Ramos (cell line): ENCODE results near the gene TRIO.

Experiments
- in situ Hi-C: fragments of 300-500 bp; cut with MboI; formaldehyde crosslinking; loops from one replicate; pipeline ENCODE4 v1.14.3; 2022; ENCODE audit warnings: low sequenced_read_pairs; ENCODE audit not compliant: unreplicated experiment

Gene TRIO

GRCh38 chr5:14451871-14452270 lies 308.7 kb downstream of the TRIO start:
- in situ Hi-C loops = no loop called here

GRCh38 chr5:14452685-14453454 lies 309.7 kb downstream of the TRIO start:
- in situ Hi-C loops = no loop called here

GRCh38 chr5:14453481-14453880 lies 310.3 kb downstream of the TRIO start:
- in situ Hi-C loops = no loop called here

GRCh38 chr5:14455814-14456321 lies 312.7 kb downstream of the TRIO start:
- in situ Hi-C loops = no loop called here

- in situ Hi-C loops = no loop called here
These were observed 314.3 kb downstream of the TRIO start for GRCh38 chr5:14457476-14457875.

- in situ Hi-C loops = no loop called here
These were observed 315.3 kb downstream of the TRIO start for GRCh38 chr5:14458414-14458813.

- in situ Hi-C loops = no loop called here
These were observed 317.8 kb downstream of the TRIO start for GRCh38 chr5:14460844-14461398.

- in situ Hi-C loops = no loop called here
These were observed 319.5 kb downstream of the TRIO start for GRCh38 chr5:14462681-14463080.

GRCh38 chr5:14463629-14464028 lies 320.5 kb downstream of the TRIO start:
- in situ Hi-C loops = no loop called here

GRCh38 chr5:14464096-14464495 lies 321.0 kb downstream of the TRIO start:
- in situ Hi-C loops = no loop called here

GRCh38 chr5:14464671-14465070 lies 321.5 kb downstream of the TRIO start:
- in situ Hi-C loops = no loop called here

- in situ Hi-C loops = no loop called here
These were observed 322.0 kb downstream of the TRIO start for GRCh38 chr5:14465116-14465515.

GRCh38 chr5:14465776-14466175 lies 322.6 kb downstream of the TRIO start:
- in situ Hi-C loops = no loop called here

- in situ Hi-C loops = no loop called here
These were observed 324.1 kb downstream of the TRIO start for GRCh38 chr5:14467251-14467650.

- in situ Hi-C loops = no loop called here
These were observed 324.7 kb downstream of the TRIO start for GRCh38 chr5:14467886-14468285.

GRCh38 chr5:14469551-14470377 lies 326.6 kb downstream of the TRIO start:
- in situ Hi-C loops = no loop called here

GRCh38 chr5:14471507-14471906 lies 328.4 kb downstream of the TRIO start:
- in situ Hi-C loops = no loop called here

GRCh38 chr5:14472986-14473567 lies 329.9 kb downstream of the TRIO start:
- in situ Hi-C loops = no loop called here

GRCh38 chr5:14475045-14475444 lies 331.9 kb downstream of the TRIO start:
- in situ Hi-C loops = no loop called here

- in situ Hi-C loops = no loop called here
These were observed 333.8 kb downstream of the TRIO start for GRCh38 chr5:14476786-14477435.
